IMR-90 (cell line): ENCODE measurements around the gene TBC1D30. TPM values are rescaled to one million over a fixed set of nuclear protein-coding genes. Genes with fewer than 3 reads are reported as not detected.

Source experiments
- ATAC-seq: fragments of 200-7000 bp; cut with Tn5 transposase; 2 replicates; pipeline ENCODE4 v1.9.1; 2020; ENCODE audit warnings: low read depth, mild to moderate bottlenecking, moderate library complexity
- Bru-seq: library from RNA; stranded (reverse); fragments of 400-500 nt; gene quantifications from one replicate; lab custom pipeline; 2021; lab: Mats Ljungman, UMichigan
- BruChase-seq, 2 experiments: library from RNA; stranded (reverse); fragments of 400-500 nt; gene quantifications; one replicate each; lab custom pipeline; 2021; lab: Mats Ljungman, UMichigan
- BruUV-seq: library from RNA; stranded (reverse); fragments of 400-500 nt; replicated peaks from 2 replicates; lab custom pipeline; 2021; lab: Mats Ljungman, UMichigan
- CTCF ChIA-PET: fragments of 300-600 bp; formaldehyde crosslinking; extraction: SDS; loops from one replicate; lab custom pipeline; 2021; ENCODE audit warnings: antibody characterized with exemption; lab: Yijun Ruan, JAX
- POLR2A ChIA-PET: fragments of 300-600 bp; sonication (Branson Sonifier 250); formaldehyde crosslinking; loops from one replicate; lab custom pipeline; 2022; ENCODE audit warnings: antibody characterized with exemption; ENCODE audit not compliant: unreplicated experiment; lab: Charles Lee
- DNase-seq: peaks from one replicate; pipeline ENCODE4 v3.0.0; 2013
- H2AFZ ChIP-seq: replicated peaks from 2 replicates; pipeline ENCODE3; 2013; ENCODE audit warnings: low read length, mild to moderate bottlenecking; ENCODE audit not compliant: poor library complexity
- H2AK5ac ChIP-seq: 2 replicates; pipeline ENCODE4 v1.6.1; 2013; ENCODE audit warnings: low read depth, low read length, inconsistent platforms
- H2AK9ac ChIP-seq: replicated peaks from 2 replicates; pipeline ENCODE3; 2013; ENCODE audit warnings: mild to moderate bottlenecking, low read depth, low read length, moderate library complexity; ENCODE audit not compliant: poor library complexity
- H2BK120ac ChIP-seq: 2 replicates; pipeline ENCODE4 v1.6.1; 2013; ENCODE audit warnings: low read depth, low read length, inconsistent platforms
- H2BK15ac ChIP-seq: 3 replicates; pipeline ENCODE4 v1.6.1; 2013; ENCODE audit warnings: low read depth, low read length, inconsistent platforms
- H2BK20ac ChIP-seq: 2 replicates; pipeline ENCODE4 v1.6.1; 2013; ENCODE audit warnings: low read depth, mild to moderate bottlenecking, inconsistent platforms, low read length, moderate library complexity
- H2BK5ac ChIP-seq: 2 replicates; pipeline ENCODE4 v1.6.1; 2013; ENCODE audit warnings: mild to moderate bottlenecking, low read depth, low read length, inconsistent platforms; ENCODE audit not compliant: poor library complexity, severe bottlenecking
- H3K14ac ChIP-seq: replicated peaks from 2 replicates; pipeline ENCODE4 v1.6.1; 2013; ENCODE audit warnings: low read depth, low read length, inconsistent platforms
- H3K18ac ChIP-seq: 2 replicates; pipeline ENCODE4 v1.6.1; 2013; ENCODE audit warnings: low read depth, low read length, control low read depth
- H3K23ac ChIP-seq: 2 replicates; pipeline ENCODE4 v1.6.1; 2013; ENCODE audit warnings: low read depth, low read length, inconsistent platforms
- H3K27ac ChIP-seq: 2 replicates; pipeline ENCODE4 v1.5.1; 2013; ENCODE audit warnings: mild to moderate bottlenecking, control low read depth, low read length; ENCODE audit not compliant: insufficient read depth
- H3K27me3 ChIP-seq: 2 replicates; pipeline ENCODE4 v1.6.1; 2013; ENCODE audit warnings: low read length; ENCODE audit not compliant: control insufficient read depth, insufficient read depth
- H3K36me3 ChIP-seq: 2 replicates; pipeline ENCODE4 v1.6.1; 2013; ENCODE audit warnings: low read length, mixed read lengths; ENCODE audit not compliant: control insufficient read depth, insufficient read depth
- H3K4ac ChIP-seq: 2 replicates; pipeline ENCODE4 v1.6.1; 2013; ENCODE audit warnings: low read depth, low read length, inconsistent platforms
- H3K4me1 ChIP-seq: 2 replicates; pipeline ENCODE4 v1.6.1; 2013; ENCODE audit warnings: low read length, mixed read lengths; ENCODE audit not compliant: control insufficient read depth, insufficient read depth
- H3K4me2 ChIP-seq: 2 replicates; pipeline ENCODE4 v1.6.1; 2013; ENCODE audit warnings: low read depth, mild to moderate bottlenecking, control low read depth, low read length, moderate library complexity
- H3K4me3 ChIP-seq: 2 replicates; pipeline ENCODE4 v1.5.1; 2013; ENCODE audit warnings: low read depth, mild to moderate bottlenecking, control low read depth, low read length, moderate library complexity; ENCODE audit not compliant: insufficient read depth
- H3K56ac ChIP-seq: 2 replicates; pipeline ENCODE4 v1.6.1; 2013; ENCODE audit warnings: low read length, inconsistent platforms; ENCODE audit not compliant: insufficient read depth; ENCODE audit errors: extremely low read depth
- H3K79me1 ChIP-seq, 2 experiments: 2 replicates each; pipeline ENCODE4 v1.6.1; 2013; ENCODE audit warnings: low read length in 2 of 2, inconsistent platforms in 1 of 2, low read depth in 1 of 2
- H3K9ac ChIP-seq: 2 replicates; pipeline ENCODE4 v1.6.1; 2013; ENCODE audit warnings: low read depth, low read length, control low read depth
- H3K9me1 ChIP-seq: 2 replicates; pipeline ENCODE4 v1.6.1; 2013; ENCODE audit warnings: low read length, inconsistent platforms; ENCODE audit not compliant: insufficient read depth
- H3K9me3 ChIP-seq: 2 replicates; pipeline ENCODE4 v1.6.1; 2013; ENCODE audit warnings: low read length; ENCODE audit not compliant: control insufficient read depth, insufficient read depth
- H4K20me1 ChIP-seq: 2 replicates; pipeline ENCODE4 v1.6.1; 2013; ENCODE audit warnings: low read length, inconsistent platforms; ENCODE audit not compliant: insufficient read depth
- H4K5ac ChIP-seq: 2 replicates; pipeline ENCODE4 v1.6.1; 2013; ENCODE audit warnings: mild to moderate bottlenecking, low read depth, low read length, control low read depth
- H4K8ac ChIP-seq, 2 experiments: 2 replicates each; pipeline ENCODE4 v1.6.1; 2013; ENCODE audit warnings: low read depth in 2 of 2, low read length in 2 of 2, control low read depth in 1 of 2, inconsistent platforms in 1 of 2
- H4K91ac ChIP-seq: 2 replicates; pipeline ENCODE4 v1.6.1; 2013; ENCODE audit warnings: low read depth, low read length, inconsistent platforms; ENCODE audit not compliant: insufficient read depth
- BHLHE40 ChIP-seq: fragments of 150-350 bp; IDR thresholded peaks from 2 replicates; pipeline ENCODE4 v1.6.1; 2016; ENCODE audit warnings: mild to moderate bottlenecking, low read depth, low read length
- CHD1 ChIP-seq: IDR thresholded peaks from 2 replicates; pipeline ENCODE4 v1.6.1; 2012; ENCODE audit warnings: low read depth, low read length, improper control_type of control experiment
- CTCF ChIP-seq: conservative IDR thresholded peaks from 2 replicates; pipeline ENCODE4 v1.5.1; 2012; ENCODE audit warnings: mild to moderate bottlenecking, low read depth, low read length, improper control_type of control experiment
- FOS ChIP-seq: fragments of 150-350 bp; IDR thresholded peaks from 2 replicates; pipeline ENCODE4 v1.6.1; 2016; ENCODE audit warnings: low read depth, low read length
- MAFK ChIP-seq: IDR thresholded peaks from 2 replicates; pipeline ENCODE4 v1.6.1; 2012; ENCODE audit warnings: low read depth, low read length, improper control_type of control experiment
- MAZ ChIP-seq: IDR thresholded peaks from 2 replicates; pipeline ENCODE4 v1.6.1; 2012; ENCODE audit warnings: low read depth, mild to moderate bottlenecking, low read length, improper control_type of control experiment, moderate library complexity, borderline replicate concordance
- NFE2L2 ChIP-seq: fragments of 150-350 bp; IDR thresholded peaks from 2 replicates; pipeline ENCODE4 v1.6.1; 2016; ENCODE audit warnings: low read depth, mild to moderate bottlenecking, low read length
- POLR2A ChIP-seq: IDR thresholded peaks from 2 replicates; pipeline ENCODE4 v1.6.1; 2012; ENCODE audit warnings: mild to moderate bottlenecking, low read depth, low read length
- RAD21 ChIP-seq: IDR thresholded peaks from 2 replicates; pipeline ENCODE4 v1.6.1; 2012; ENCODE audit warnings: low read length, improper control_type of control experiment
- RCOR1 ChIP-seq: IDR thresholded peaks from 2 replicates; pipeline ENCODE4 v1.6.1; 2012; ENCODE audit warnings: mild to moderate bottlenecking, low read length, improper control_type of control experiment; ENCODE audit not compliant: insufficient replicate concordance
- RFX5 ChIP-seq: IDR thresholded peaks from 2 replicates; pipeline ENCODE4 v1.8.0; 2012; ENCODE audit warnings: low read depth, mild to moderate bottlenecking, low read length, moderate library complexity
- SMC3 ChIP-seq: fragments of 150-350 bp; IDR thresholded peaks from 2 replicates; pipeline ENCODE4 v1.6.1; 2016; ENCODE audit warnings: low read depth, mild to moderate bottlenecking, antibody characterized with exemption, low read length, moderate library complexity
- USF2 ChIP-seq: fragments of 150-350 bp; IDR thresholded peaks from 2 replicates; pipeline ENCODE4 v1.6.1; 2017; ENCODE audit warnings: mild to moderate bottlenecking, antibody characterized with exemption, low read length, low read depth
- WGBS, 2 experiments: methylation state at CpG; one replicate each; pipeline versions ENCODE4 v1.1.5 to v1.1.7; 2013; ENCODE audit warnings: missing lambda C conversion rate in 2 of 2; ENCODE audit not compliant: insufficient read length in 1 of 2; ENCODE audit errors: extremely low coverage in 2 of 2; 5-methylcytosine and 5-hydroxymethylcytosine counted together
- dilution Hi-C: fragments of 300-500 bp; cut with HindIII; formaldehyde crosslinking; loops from one replicate; pipeline ENCODE4 v1.14.3; 2018; ENCODE audit warnings: low sequenced_read_pairs; ENCODE audit not compliant: unreplicated experiment
- in situ Hi-C: fragments of 300-500 bp; cut with MboI; formaldehyde crosslinking; loops from 3 replicates; pipeline ENCODE4 v1.14.3; 2019; ENCODE audit warnings: low sequenced_read_pairs, inconsistent platforms, mixed read lengths
- intact Hi-C: fragments of 100-400 bp; cut with micrococcal nuclease; formaldehyde crosslinking; loops from 2 replicates; pipeline ENCODE4 v1.10.0; 2022
- long read RNA-seq: library from polyadenylated mRNA; unstranded; transcript quantifications from one replicate; pipeline ENCODE4 v2.0.0, GENCODE V29; 2021; ENCODE audit not compliant: unreplicated experiment
- polyA plus RNA-seq, 3 experiments: library from polyadenylated mRNA; depleted of rRNA; stranded (reverse); fragments of >200 nt; gene quantifications; 2 replicates each; pipeline ENCODE4 v1.2.3, GENCODE V29; 2012; ENCODE audit warnings: low replicate concordance in 1 of 3
- total RNA-seq: library from RNA; depleted of rRNA; stranded (reverse); fragments of >200 nt; gene quantifications from 2 replicates; pipeline ENCODE4 v1.2.3, GENCODE V29; 2012; rRNA removed
- TF ChIP-seq, protein P1 (sequence below): fragments of 150-350 bp; IDR thresholded peaks from 2 replicates; pipeline ENCODE4 v1.6.1; 2016; ENCODE audit warnings: low read depth, mild to moderate bottlenecking, low read length, moderate library complexity, borderline replicate concordance

TBC1D30 gene
- total RNA-seq (0.18 and 0.28 TPM in 2 replicates), polyA plus RNA-seq (2012; rRNA removed) (0.24 and 0.34 TPM in 2 replicates), Bru-seq, nascent RNA (percentile 30 among the genes with signal in this experiment), BruChase-seq, experiment 1, labeled RNA remaining after a 6-hour chase (percentile 40 among the genes with signal in this experiment), BruChase-seq, experiment 2, labeled RNA remaining after a 2-hour chase (percentile 34 among the genes with signal in this experiment)
- polyA plus RNA-seq (2012; cell fraction: cytosol; rRNA removed), result 0.26 and 0.39 TPM in 2 replicates
- polyA plus RNA-seq (2012; cell fraction: nucleus; rRNA removed; ENCODE audit: low replicate concordance), result 1.4 and 1.6 TPM in 2 replicates
- long read RNA-seq, partial matches to known transcripts, result 0 of 2 reads
- long read RNA-seq, other reads (novel, unspliced or antisense), result 2 of 2 reads

DNA sequence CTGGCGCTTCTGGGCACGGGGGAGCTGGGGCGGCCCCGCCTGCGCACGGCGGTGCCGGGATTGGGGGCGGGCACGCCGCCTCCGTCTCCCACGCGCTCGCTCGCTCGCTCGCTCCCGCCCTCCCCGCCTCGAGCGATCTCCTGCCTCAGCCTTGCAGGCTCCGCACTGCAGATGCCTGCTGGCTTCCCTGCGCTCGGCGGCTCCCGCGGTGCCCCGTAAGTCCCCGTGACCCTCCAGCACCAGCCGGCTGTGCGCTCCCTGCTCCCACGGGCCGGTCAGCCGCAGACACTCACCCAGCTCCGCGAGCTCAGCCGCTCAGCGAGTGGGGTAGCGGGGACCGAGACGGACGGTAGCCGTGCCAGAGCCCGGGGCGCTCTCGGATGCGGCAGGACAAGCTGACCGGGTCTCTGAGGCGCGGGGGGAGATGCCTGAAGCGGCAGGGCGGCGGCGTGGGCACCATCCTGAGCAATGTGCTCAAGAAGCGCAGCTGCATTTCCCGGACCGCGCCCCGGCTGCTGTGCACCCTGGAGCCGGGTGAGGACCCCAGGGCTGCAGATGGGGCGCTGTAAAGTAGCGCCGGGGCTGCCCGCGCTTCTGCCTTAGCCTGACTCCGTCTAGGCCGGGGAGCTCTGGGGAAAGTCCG, at the start of gene TBC1D30:
TBC1D30 (plus strand) TSS at position 148 of the 643 bp plus-strand sequence; CDS start at position 381, 233 bp downstream.
- Histone ChIP-seq H3K36me3 (no peaks in the 10 kb centered on the region), H3K4me3 (peak within 1 kb of the TSS; percentile 33), H2BK15ac (no peak within 1 kb of the TSS), H3K27ac (no peak within 1 kb of the TSS), H4K8ac (no peak within 1 kb of the TSS), H3K9me3 (no peaks in the 10 kb centered on the region; the same call in none of the 2 replicates), H3K56ac (no peak within 1 kb of the TSS), H4K91ac (no peak within 1 kb of the TSS), H4K20me1 (no peaks in the 10 kb centered on the region), H2AFZ (peak within 1 kb of the TSS; percentile 80), H3K9me1 (no peaks in the 10 kb centered on the region), H2AK5ac (no peak within 1 kb of the TSS), H4K5ac (no peak within 1 kb of the TSS), H3K4ac (no peak within 1 kb of the TSS), H2BK20ac (no peak within 1 kb of the TSS), H3K23ac (no peak within 1 kb of the TSS), H3K18ac (no peak within 1 kb of the TSS), H3K4me1 (no peaks in the 10 kb centered on the region), H3K14ac (no peak within 1 kb of the TSS), H2BK120ac (no peak within 1 kb of the TSS), H2AK9ac (no peak within 1 kb of the TSS), H3K9ac (no peak within 1 kb of the TSS), H3K4me2 (peak within 1 kb of the TSS; percentile 79), H3K27me3 (peaks cover 42% of the 10 kb centered on the region), H3K79me1 (no peaks in the 10 kb centered on the region), H2BK5ac (no peak within 1 kb of the TSS)
- in situ Hi-C loops, result no loop called here
- CTCF ChIA-PET, result no interaction called here
- no TSS peak for BruUV-seq
- peak; percentile 2 for DNase-seq
- 1% methylated on average over 60 of the region's 69 CpGs; no CpG with 5 or more reads in 1 of the 2 experiments for WGBS, 2 experiments
- dilution Hi-C loops, result no loop called here
- POLR2A ChIA-PET, result no interaction called here
- peak; percentile 81 for ATAC-seq
- intact Hi-C loops, result no loop called here
- TF ChIP-seq POLR2A, result no peak
- no peak for TF ChIP-seq FOS
- TF ChIP-seq SMC3, result no peak
- TF ChIP-seq USF2, result no peak
- no peak for TF ChIP-seq CTCF
- TF ChIP-seq MAZ, result no peak
- TF ChIP-seq, protein P1, sequence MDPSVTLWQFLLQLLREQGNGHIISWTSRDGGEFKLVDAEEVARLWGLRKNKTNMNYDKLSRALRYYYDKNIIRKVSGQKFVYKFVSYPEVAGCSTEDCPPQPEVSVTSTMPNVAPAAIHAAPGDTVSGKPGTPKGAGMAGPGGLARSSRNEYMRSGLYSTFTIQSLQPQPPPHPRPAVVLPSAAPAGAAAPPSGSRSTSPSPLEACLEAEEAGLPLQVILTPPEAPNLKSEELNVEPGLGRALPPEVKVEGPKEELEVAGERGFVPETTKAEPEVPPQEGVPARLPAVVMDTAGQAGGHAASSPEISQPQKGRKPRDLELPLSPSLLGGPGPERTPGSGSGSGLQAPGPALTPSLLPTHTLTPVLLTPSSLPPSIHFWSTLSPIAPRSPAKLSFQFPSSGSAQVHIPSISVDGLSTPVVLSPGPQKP, result no peak
- no peak for TF ChIP-seq RFX5
- no peak for TF ChIP-seq RCOR1
- no peak for TF ChIP-seq RAD21
- TF ChIP-seq CHD1, result no peak
- no peak for TF ChIP-seq NFE2L2
- no peak for TF ChIP-seq BHLHE40
- TF ChIP-seq MAFK, result no peak
